HG03060 (cell line): Measurements from ENCODE around the gene FAM32A.

Experiments used
- ATAC-seq: cut with Tn5 transposase; IDR thresholded peaks from one replicate; pipeline ENCODE4 v1.9.1; 2021; ENCODE audit warnings: low read depth, moderate number of reproducible peaks; ENCODE audit not compliant: unreplicated experiment

Gene FAM32A

DNA sequence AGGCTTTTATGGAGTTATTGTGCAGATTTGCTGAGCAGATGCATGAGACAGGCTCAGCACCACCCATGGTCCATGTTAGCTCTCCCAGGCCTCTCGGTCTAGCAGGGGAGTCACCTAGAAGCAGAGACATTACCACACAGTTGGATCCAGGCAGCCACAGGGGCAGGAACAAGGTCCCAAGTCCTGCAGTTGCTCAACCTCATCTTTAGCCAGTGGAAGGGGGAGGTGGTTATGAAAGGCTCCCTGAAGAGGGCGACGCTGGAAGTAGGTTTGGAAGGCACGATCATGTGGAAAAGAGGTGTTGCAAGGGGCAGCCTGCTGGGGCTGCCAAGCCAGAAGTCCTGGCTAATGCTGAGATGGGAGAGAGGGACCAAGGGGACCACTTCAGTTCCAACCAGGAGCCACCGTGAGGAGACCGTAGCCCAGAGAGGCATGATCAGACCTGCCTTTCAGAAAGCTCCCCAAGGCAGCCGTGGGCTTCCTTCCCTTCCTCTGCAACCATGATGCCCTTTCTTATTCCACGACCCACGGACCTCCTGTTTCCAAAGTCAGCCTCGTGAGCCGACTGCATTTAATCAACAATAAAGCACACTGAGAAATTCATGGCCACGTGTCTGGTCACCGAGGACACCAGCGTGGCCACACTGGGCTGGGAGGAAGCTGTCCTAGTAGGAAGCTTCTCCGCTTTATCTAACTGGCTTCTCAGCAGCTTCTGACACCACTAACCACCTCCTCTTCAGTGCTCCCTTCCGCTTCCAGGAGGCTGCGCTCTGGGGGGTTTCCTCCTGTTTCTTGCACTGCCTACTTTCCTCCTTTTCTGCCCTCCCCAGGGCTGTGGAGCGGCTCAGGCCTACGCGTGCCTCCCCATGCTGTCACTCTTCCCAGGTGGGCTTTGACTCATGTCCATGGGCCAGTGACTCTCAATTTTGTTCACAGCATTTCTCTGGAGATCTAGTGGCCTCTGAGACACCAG is 15.1 kb downstream of the FAM32A start:
- ATAC-seq, result no peak

DNA sequence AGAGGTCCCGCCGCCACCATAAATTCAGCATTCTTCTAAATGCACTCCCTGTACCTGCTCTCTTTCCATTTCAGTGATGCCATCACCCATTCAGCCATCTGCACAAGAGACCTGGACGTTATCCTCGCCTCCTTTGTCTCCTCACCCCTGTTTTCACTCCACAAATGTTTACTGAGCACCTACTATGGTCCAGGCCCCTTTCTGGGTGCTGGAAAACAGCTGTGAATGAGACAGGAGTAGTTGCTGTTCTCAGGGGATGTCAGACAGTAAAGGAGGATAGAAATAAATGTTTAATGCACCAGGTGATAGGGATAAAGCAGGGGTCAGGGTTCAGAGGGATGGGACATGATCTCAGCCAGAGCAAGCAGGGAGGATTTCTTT is 15.8 kb downstream of the FAM32A start:
- ATAC-seq, result no peak

DNA sequence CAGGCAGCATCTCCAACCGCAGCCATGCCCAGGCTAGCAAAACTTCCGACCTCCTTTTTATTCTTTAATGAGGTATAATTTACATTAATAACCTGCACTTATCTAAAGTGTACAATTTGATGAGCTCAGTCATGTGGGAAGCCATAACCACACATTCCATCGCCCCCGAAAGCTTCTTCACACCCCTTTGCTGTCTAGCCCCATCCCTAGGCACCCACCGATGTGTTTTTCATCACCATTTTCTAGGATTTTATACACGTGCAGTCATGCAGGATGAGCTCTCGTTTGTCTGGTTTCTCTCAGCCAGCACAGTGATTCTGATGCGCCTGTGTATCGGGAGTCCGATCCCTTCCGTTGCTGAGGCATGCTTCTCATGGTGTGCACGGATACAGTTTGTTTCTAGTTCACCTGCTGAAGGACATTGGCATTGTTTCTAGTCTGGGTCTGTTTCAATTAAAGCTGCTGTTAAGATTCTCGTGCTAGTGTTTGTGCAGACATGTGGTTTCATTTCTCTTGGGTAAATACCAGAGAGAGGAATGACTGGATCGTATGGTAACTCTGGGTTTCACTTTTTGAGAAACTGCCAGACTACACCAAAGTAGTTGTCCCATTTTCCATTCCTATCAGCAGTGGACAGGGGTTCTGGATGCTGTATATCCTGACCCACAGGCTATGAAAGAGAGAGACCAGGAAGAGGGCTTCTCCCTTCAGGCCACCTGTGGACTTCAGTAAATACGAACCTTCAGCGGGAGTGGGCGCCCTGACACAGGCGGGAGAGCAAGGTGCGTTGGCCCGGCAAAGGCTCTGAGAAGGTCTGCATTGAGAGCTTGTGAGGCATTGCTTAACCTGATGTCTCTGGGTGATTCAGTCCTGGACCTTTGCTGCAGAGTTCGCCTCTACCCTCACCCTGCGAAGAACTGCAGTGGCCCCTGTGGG is 17.4 kb downstream of the FAM32A start:
- ATAC-seq, result no peak

DNA sequence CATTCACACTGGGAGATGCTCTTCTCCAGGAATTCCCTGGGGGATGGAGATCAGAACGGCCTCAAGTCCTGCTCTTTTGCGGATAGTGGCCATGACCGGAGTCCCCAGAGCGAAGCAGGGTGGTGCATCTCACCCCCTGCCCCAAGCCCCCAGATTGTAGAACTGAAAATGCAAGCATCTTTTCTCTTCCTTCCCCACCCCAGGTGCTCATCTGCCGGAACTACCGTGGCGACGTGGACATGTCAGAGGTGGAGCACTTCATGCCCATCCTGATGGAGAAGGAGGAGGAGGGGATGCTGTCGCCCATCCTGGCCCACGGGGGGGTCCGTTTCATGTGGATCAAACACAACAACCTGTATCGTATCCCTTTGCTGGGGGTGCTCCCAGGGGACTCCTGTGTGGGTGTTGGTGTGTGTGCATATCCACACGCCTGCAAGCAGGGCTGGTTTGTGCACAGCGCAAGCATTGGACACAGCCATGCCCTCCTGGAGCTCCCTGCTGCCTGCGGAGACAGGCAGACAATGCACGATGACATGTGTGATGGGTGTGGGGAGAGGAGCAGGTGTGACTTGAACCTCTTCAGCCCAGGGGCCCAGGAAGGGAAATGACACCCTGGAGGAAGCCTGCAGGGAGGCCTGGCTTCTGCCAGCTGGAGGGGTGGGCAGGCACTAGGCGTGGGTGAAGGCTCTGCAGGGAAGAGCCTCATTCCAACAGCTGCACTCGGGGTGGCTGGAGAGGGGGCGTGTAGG is 18.2 kb downstream of the FAM32A start:
- ATAC-seq, result no peak

DNA sequence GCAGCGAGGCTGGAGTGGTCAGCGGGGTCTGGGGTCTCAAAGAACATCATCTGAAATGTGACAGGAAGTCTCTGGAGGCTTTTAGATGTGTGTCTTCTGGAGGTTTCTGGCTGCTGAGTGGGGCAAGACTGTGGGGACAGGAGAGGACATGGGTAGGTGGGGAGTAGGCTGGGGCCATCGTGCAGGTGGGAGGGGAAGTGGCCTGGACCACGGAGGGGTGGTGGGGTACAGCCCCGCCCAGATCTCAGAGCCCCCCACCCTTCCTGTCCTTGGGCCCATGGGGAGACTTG is 18.7 kb downstream of the FAM32A start:
- ATAC-seq, result no peak

DNA sequence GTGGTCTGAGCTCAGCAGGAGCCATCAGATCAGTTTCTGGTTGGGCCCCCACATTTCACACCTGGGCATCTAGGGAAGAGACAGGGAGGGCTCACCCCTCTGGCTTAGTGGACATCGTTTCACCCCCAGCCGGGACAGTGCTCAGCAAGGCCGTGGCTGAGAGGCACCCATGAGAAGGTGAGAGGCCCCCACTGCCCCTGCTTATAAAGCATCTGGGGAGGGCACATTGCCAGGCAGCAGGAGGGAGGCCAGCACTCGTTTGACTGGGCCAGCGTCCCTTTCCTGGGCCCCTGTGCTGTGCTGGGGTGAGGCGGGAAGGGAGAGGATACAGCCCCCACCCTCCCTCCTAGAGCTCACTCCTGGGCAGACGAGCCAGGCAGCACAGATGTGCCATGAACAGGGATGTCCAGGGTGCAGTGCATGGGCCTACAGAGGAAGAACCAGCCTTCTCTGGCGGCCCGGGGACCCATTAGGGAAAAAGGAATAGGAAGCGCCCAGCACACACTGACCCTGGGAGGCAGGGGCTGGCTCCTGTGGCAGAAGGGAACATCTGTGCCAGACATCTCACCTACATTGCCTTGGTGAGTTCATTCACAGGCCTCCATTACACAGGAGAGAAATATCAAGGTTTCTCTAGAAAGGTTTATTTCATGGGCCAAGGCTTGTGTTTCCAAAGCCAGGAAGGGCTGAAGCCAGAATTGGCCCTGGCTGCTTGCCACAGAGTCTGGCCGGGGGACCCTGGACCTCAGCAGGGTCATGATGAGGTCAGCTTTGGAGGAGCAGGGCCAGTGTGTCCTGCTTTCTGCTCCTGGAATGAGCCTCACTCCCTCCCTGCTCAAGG is 20.2 kb downstream of the FAM32A start:
- no peak for ATAC-seq

DNA sequence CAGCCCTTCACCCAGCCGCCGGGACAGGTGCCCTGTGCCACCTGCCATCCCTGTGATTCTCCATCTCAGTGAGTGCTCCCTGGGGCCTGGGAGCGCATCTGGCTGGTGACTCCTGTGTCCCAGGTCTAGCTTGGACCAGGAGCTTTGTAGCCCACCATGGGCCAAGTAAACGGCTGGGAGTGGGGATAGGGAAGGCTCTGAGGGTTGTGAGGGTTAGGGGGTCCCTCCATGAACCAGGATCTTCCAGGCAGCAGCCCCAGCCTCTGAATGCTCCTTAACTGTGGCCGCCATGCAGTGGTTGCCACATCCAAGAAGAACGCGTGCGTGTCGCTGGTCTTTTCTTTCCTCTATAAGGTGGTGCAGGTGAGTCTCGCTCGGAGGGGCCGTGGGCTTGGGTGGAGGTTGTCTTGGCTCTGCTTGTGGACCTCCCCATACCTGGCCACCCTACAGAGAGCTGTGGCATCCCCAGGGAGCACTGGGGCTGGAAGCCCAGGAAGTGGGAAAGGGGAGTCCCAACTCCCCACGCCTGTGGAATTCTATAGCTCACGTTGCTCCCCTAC is 20.9 kb downstream of the FAM32A start:
- ATAC-seq, result no peak

DNA sequence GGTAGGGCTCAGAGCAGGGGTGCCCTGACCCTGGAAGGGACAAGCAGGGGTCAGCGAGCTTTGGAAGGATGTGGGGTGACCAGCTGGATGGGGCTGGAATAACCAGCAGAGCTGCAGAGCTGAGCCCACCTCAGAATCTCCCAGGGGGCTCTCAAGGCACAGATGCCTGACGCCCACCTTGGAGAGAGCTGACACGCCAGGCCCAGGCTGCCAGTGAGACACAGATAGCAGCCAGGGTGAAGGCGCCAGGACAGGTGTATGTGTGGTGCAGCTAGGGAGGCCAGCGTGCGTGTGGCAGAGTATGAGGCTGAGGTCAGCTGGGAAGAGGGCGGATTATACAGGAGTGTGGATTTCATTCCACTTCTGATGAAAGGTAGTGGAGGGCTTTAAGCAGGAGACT is 21.4 kb downstream of the FAM32A start:
- ATAC-seq, result no peak

DNA sequence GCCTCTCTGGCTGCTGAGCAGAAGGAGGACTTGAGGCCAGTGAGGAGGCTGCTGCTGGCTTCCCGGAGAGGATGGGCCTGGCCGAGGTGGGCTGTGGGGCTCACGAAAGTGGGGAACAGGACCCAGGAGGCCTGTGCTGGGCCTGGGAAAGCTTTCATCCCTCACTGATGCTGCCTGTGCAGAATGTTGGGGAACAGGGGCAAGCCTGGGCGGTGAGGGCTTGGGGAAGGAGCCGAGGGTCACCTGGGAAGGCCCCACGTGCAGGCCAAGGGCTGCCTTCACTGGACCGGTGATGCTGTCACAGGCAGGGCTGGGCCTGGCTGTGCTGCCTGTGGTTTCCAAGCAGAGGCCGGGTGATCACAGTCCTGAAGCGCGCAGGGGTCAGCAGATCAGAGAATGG is 21.9 kb downstream of the FAM32A start:
- ATAC-seq, result no peak

DNA sequence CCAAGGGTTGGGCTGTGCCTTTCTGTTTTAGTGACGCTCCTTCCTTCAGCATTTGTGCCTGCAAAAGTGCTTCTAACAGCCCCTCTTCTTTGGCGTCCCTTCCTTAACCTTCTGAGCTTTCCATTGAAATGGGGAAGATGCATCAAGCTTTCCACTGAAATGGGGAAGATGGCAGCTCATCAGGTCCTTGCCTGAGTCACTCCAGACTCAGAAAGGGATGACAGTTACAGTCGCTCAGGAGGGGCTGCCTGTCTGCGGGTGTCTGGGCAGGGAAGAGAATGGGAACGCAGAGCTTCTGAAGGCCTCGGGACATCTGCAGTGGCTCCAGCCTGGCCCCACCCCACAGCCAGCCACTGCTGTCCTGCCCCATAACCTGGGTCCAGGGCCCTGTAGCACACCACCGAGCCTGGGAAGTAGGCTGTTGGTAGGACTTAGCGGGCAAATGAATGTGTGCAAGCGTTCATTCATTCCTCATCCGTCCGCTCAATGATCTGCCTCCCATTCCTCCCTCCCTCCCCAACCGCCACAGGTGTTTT is 22.3 kb downstream of the FAM32A start:
- ATAC-seq, result no peak

DNA sequence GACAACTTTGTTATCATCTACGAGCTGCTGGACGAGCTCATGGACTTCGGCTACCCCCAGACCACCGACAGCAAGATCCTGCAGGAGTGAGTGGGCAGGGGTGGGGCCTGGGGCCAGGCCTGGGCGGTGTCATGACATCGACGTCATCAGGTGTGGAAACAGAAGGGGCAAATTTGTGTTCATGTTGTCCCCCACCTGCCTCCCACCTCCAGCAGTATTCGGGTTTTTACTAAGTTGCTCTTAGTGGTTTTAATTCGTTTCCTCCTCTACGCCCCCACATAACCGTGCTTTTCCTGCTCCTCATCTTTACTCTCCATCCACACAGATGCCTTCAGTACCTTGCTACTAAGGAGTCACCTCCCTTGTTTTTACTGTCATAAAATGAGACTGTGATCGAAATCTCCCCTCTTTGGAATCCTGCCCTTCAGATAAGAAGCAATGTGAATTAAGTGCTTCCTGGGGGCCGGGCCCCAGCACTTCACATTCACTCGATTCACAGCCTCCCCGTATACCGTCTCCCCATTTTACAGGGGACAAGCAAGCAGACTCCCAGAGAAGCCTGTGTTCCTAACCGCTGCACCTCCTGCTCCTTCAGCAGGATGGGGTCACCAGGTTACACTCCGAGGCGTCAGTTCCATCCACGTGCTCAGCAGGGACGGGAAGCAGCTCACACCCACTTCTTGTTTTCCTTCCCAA is 23.0 kb downstream of the FAM32A start:
- ATAC-seq, result no peak

DNA sequence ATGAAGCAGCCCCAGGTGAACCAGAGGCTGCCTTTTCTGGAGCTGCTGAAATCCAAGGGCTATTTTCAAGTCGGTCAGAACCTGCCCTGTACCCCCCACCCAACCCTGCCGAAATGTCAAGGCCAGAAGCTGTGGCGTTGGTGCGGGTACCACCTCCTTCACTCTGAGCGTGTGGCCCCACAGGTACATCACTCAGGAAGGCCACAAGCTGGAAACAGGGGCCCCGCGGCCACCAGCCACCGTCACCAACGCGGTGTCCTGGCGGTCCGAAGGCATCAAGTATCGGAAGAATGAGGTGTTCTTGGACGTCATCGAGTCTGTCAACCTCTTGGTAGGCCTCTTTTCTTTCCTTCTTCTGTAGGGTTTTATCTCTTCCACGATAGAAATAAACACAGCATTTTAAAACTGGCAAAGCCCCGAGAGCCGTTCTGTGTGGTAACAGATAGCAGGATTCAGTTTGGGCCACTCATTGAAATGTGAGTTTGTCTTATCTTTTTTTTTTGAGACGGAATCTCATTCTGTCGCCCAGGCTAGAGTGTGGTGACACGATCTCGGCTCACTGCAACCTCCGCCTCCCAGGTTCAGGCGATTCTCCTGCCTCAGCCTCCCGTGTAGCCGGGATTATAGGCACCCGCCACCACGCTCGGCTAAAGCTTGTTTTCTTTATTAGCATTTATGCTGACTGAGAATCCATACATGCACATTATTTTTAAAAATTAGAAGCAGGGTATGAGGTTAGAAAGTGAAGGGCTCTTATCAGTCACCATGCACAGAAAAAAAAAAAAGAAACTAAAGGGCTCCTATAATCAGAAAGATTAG is 23.8 kb downstream of the FAM32A start:
- ATAC-seq, result no peak

DNA sequence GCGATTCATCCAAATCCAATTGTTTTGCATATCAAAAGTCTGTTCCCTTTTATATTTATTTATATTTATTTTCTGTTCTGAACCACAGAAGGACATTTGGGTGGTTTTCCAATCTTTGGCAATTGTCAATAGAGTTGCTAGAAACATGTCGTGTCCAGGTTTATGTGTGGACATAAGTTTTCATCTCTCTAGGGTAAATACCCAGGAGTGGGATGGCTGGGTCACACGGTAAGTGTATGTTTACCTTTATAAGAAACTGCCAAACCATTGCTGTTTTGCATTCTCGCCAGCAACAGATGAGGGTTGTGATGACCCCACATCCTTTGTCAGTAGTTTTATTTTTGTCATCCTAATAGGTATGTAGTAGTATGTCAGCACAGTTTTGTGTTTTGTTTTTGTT is 25.0 kb downstream of the FAM32A start:
- no peak for ATAC-seq

DNA sequence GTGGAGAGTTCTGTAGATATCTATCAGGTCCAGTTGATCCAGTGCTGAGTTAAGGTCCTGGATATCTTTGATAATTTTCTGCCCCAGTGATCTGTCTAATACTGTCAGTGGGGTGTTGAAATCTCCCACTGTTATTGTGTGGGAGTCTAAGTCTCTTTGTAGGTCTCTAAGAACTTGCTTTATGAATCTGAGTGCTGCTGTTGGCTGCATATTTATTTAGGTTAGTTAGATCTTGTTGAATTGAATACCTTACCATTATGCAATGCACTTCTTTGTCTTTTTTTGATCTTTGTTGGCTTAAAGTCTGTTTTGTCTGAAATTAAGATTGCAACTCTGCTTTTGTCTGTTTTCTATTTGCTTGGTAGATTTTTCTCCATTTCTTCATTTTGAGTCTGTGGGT is 27.9 kb downstream of the FAM32A start:
- no peak for ATAC-seq

DNA sequence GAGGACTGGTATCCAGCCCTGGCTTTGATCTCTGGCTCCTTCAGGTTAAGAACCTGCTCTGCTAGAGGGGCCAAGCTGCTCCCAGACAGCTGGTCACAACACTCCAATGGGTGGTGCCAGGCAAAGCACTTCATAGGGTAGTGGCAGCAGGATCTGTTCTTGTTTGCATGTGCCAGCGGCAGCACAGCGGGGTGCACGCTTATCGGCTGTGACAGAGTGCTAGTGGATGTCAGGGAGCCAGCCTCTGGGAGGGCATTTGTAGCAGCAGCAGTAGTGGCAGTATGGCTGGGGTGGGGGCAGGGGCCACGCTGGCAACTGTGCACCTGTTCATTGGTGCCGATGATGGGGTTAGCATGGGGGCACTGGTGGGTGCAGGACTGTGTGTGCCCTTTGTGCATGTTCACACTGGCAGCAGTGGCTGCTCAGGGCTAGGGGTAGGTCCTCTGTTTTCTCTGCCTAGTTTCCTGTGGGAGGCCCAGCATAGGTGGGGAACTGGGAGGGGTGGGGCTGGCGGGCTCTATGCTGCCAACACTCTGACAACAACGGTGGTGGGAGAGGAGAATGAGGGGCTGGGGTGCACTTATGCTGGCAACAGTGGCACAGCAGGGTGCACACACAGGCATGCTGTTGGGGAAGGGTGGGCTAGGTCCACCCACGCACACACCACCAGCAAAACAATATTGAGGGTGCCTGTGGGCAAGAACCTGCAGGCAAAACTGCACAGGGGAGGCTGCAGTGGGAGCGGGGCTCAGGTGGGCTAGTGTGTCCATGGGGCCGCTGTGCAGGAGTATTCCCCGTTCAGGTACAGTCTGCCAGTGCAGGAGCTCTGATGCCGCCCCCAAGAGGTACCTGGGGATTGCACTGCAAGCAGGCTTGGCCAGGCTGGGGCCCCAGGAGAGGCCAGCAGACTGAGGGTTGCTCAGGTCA is 31.8 kb downstream of the FAM32A start:
- no peak for ATAC-seq

DNA sequence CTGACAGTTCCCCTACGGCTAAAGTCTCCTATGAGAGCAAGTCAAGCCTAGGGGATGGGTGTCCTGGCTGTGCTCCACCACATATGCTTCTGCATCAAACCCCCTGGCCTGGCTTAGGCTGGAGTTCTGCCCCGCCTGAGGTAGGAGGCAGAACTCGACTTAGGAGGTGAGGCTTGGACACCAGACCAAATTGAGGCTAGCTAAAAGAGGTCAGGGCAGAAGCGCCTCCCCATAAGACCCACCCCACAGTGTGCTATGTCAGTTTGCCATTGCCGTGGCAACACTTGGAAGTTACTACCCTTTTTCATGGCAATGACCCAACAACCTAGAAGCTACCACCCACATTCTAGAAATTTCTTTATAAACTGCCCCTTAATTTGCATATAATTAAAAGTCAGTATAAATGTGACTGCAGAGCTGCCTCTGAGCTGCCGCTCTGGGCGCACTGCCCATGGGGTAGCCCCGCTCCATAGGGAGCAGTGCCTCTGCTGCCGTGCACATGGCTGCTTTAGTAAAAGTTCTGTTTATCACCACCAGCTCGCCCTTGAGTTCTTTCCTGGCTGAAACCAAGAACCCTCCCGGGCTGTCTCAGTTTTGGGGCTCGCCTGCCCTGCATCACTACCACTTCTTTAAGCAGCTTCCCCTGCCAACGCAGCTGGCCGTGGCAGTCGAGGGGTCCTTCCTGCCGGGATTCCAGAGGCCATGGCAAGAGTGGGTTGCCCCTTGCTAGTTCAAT is 32.7 kb downstream of the FAM32A start:
- ATAC-seq, result no peak
